ENCODE results near the gene AGTPBP1. TPM values are rescaled to one million over a fixed set of nuclear protein-coding genes. Genes with fewer than 3 reads are reported as not detected.

Gene AGTPBP1
- total RNA-seq, 2 donors from 2014 or later: 10.0 to 10.5 TPM

- Histone ChIP-seq H3K36me3 (no peaks in the 10 kb centered on the region), H3K9me3 (no peaks in the 10 kb centered on the region), H3K4me1 (replicated peaks) (no peaks in the 10 kb centered on the region), H3K27me3 (replicated peaks; ENCODE audit: insufficient read depth) (no peaks in the 10 kb centered on the region), H3K27ac (no peak overlapping the region), H3K4me3 (no peak overlapping the region)
- 67% methylated on average over 8 of the region's 8 CpGs for whole genome bisulfite sequencing
- TF ChIP-seq CTCF (IDR thresholded peaks at IDR 0.05) (no peak), POLR2AphosphoS5 (IDR thresholded peaks at IDR 0.05) (no peak), POLR2A (IDR thresholded peaks at IDR 0.05) (no peak)
- intact Hi-C loops (cut with DNase I): no loop called here
- no peak for DNase-seq (ENCODE audit: low spot score)
Measured at GRCh38 chr9:85514256-85514655, 227.5 kb downstream of the AGTPBP1 start.

GRCh38 chr9:85511746-85512145, 230.0 kb downstream of the AGTPBP1 start:
- intact Hi-C loops (cut with DNase I): no loop called here
- no peak for TF ChIP-seq POLR2A (IDR thresholded peaks at IDR 0.05)
- no peak for TF ChIP-seq POLR2AphosphoS5 (IDR thresholded peaks at IDR 0.05)
- TF ChIP-seq CTCF (IDR thresholded peaks at IDR 0.05): no peak
- Histone ChIP-seq H3K4me1 (replicated peaks) (no peaks in the 10 kb centered on the region), H3K9me3 (no peaks in the 10 kb centered on the region), H3K36me3 (no peaks in the 10 kb centered on the region), H3K27me3 (replicated peaks; ENCODE audit: insufficient read depth) (no peaks in the 10 kb centered on the region), H3K27ac (no peak overlapping the region), H3K4me3 (no peak overlapping the region)
- no peak for DNase-seq (ENCODE audit: low spot score)

- H3K36me3 ChIP-seq: no peaks in the 10 kb centered on the region
- no peaks in the 10 kb centered on the region for H3K9me3 ChIP-seq
- WGBS: 60% methylated on average over 6 of the region's 6 CpGs
- DNase-seq (ENCODE audit: low spot score): no peak
- H3K4me3 ChIP-seq: no peak overlapping the region
- no peak overlapping the region for H3K27ac ChIP-seq
- H3K27me3 ChIP-seq (replicated peaks; ENCODE audit: insufficient read depth): no peaks in the 10 kb centered on the region
- TF ChIP-seq POLR2A (IDR thresholded peaks at IDR 0.05): no peak
- no peak for TF ChIP-seq POLR2AphosphoS5 (IDR thresholded peaks at IDR 0.05)
- TF ChIP-seq CTCF (IDR thresholded peaks at IDR 0.05): no peak
- no peaks in the 10 kb centered on the region for H3K4me1 ChIP-seq (replicated peaks)
- intact Hi-C loops (cut with DNase I): no loop called here
Measured at GRCh38 chr9:85510830-85511504, 230.8 kb downstream of the AGTPBP1 start.

GRCh38 chr9:85508616-85509015, 233.1 kb downstream of the AGTPBP1 start:
- Histone ChIP-seq H3K27me3 (replicated peaks; ENCODE audit: insufficient read depth) (no peaks in the 10 kb centered on the region), H3K4me3 (no peak overlapping the region), H3K36me3 (no peaks in the 10 kb centered on the region), H3K4me1 (replicated peaks) (no peaks in the 10 kb centered on the region), H3K9me3 (no peaks in the 10 kb centered on the region), H3K27ac (no peak overlapping the region)
- DNase-seq (ENCODE audit: low spot score): no peak
- WGBS: 85% methylated on average over 4 of the region's 4 CpGs
- TF ChIP-seq POLR2AphosphoS5 (IDR thresholded peaks at IDR 0.05) (no peak), CTCF (IDR thresholded peaks at IDR 0.05) (peak in 1 of 4 experiments; percentile 17)
- intact Hi-C loops (cut with DNase I): no loop called here

GRCh38 chr9:85505612-85506011, 236.1 kb downstream of the AGTPBP1 start:
- Histone ChIP-seq H3K9me3 (no peaks in the 10 kb centered on the region), H3K4me3 (no peak overlapping the region), H3K27ac (no peak overlapping the region), H3K4me1 (replicated peaks) (no peaks in the 10 kb centered on the region), H3K27me3 (replicated peaks; ENCODE audit: insufficient read depth) (no peaks in the 10 kb centered on the region), H3K36me3 (no peaks in the 10 kb centered on the region)
- intact Hi-C loops (cut with DNase I): no loop called here
- WGBS: 66% methylated on average over 7 of the region's 7 CpGs
- TF ChIP-seq POLR2A (IDR thresholded peaks at IDR 0.05) (no peak), POLR2AphosphoS5 (IDR thresholded peaks at IDR 0.05) (no peak), CTCF (IDR thresholded peaks at IDR 0.05) (no peak)
- no peak for DNase-seq (ENCODE audit: low spot score)
